ENCODE data around the gene SLC5A5.
"Not testable (repeated sequence)": the region's sequence is repeated elsewhere in the genome, so short reads cannot be mapped to it uniquely, and the experiment has no call there.

Gene SLC5A5

GRCh38 chr19:17871032-17871877 is 490 bp upstream of the SLC5A5 start:
- DNase-seq (ENCODE audit: low read depth in 2 of 2) = no peak

- DNase-seq (ENCODE audit: low read depth in 2 of 2) = no peak
Measured at GRCh38 chr19:17872251-17873001, 681 bp downstream of the SLC5A5 start.

GRCh38 chr19:17873786-17874757 is 2.3 kb downstream of the SLC5A5 start:
- DNase-seq (ENCODE audit: low read depth in 2 of 2) = peak; percentile 28 to 37

- no peak for DNase-seq (ENCODE audit: low read depth in 2 of 2)
Measured at GRCh38 chr19:17874758-17875135, 3.0 kb downstream of the SLC5A5 start.

- no peak for DNase-seq (ENCODE audit: low read depth in 2 of 2)
Measured at GRCh38 chr19:17877696-17878095, 6.0 kb downstream of the SLC5A5 start.

- DNase-seq (ENCODE audit: low read depth in 2 of 2) = no peak
Measured at GRCh38 chr19:17879466-17879865, 7.7 kb downstream of the SLC5A5 start.

GRCh38 chr19:17881701-17882100 is 10.0 kb downstream of the SLC5A5 start:
- DNase-seq (ENCODE audit: low read depth in 2 of 2) = no peak

GRCh38 chr19:17883627-17884410 is 12.1 kb downstream of the SLC5A5 start:
- DNase-seq (ENCODE audit: low read depth in 2 of 2) = no peak

GRCh38 chr19:17886515-17886914 is 14.8 kb downstream of the SLC5A5 start:
- no peak for DNase-seq (ENCODE audit: low read depth in 2 of 2)

GRCh38 chr19:17887221-17887620 is 15.5 kb downstream of the SLC5A5 start:
- not testable (repeated sequence) for DNase-seq (ENCODE audit: low read depth in 2 of 2)

- DNase-seq (ENCODE audit: low read depth in 2 of 2) = no peak
Measured at GRCh38 chr19:17888260-17888659, 16.5 kb downstream of the SLC5A5 start.

GRCh38 chr19:17889609-17890214 is 18.0 kb downstream of the SLC5A5 start:
- DNase-seq (ENCODE audit: low read depth in 2 of 2) = no peak

- no peak for DNase-seq (ENCODE audit: low read depth in 2 of 2)
Measured at GRCh38 chr19:17893766-17894165, 22.0 kb downstream of the SLC5A5 start.

- DNase-seq (ENCODE audit: low read depth in 2 of 2) = no peak
Measured at GRCh38 chr19:17902701-17903100, 31.0 kb downstream of the SLC5A5 start.

GRCh38 chr19:17908244-17908643 is 36.5 kb downstream of the SLC5A5 start:
- no peak for DNase-seq (ENCODE audit: low read depth in 2 of 2)

- no peak for DNase-seq (ENCODE audit: low read depth in 2 of 2)
Measured at GRCh38 chr19:17909003-17909732, 37.4 kb downstream of the SLC5A5 start.

GRCh38 chr19:17910791-17911360 is 39.1 kb downstream of the SLC5A5 start:
- DNase-seq (ENCODE audit: low read depth in 2 of 2) = no peak

- no peak for DNase-seq (ENCODE audit: low read depth in 2 of 2)
Measured at GRCh38 chr19:17915940-17916593, 44.3 kb downstream of the SLC5A5 start.

GRCh38 chr19:17918151-17918550 is 46.4 kb downstream of the SLC5A5 start:
- DNase-seq (ENCODE audit: low read depth in 2 of 2) = not testable (repeated sequence)
